Measurements from ENCODE around the gene TPD52L1. TPM values are rescaled to one million over a fixed set of nuclear protein-coding genes. Genes with fewer than 3 reads are reported as not detected.
A peak's percentile ranks its signal among the peaks of the same experiment; 100 is the strongest.
"Not testable (repeated sequence)": the region's sequence is repeated elsewhere in the genome, so short reads cannot be mapped to it uniquely, and the experiment has no call there.

The TPD52L1 gene
- polyA plus RNA-seq (ENCODE audit: insufficient read length in 4 of 4) = 100 to 1,000 TPM in 1 of 4 donors, 10 to 100 TPM in 2, 1 to 10 TPM in 1; 5.9 to 102 (median 87.0) TPM

- peak; percentile 46 to 73 (median 62) for DNase-seq (ENCODE audit: low read depth in 4 of 4, low spot score in 3 of 4)
Observed at GRCh38 chr6:125153391-125154117, at the start of gene TPD52L1. TPD52L1 (plus strand) TSS chr6:125153773; CDS start chr6:125153952, 179 bp downstream.

- no peak for DNase-seq (ENCODE audit: low read depth in 4 of 4, low spot score in 3 of 4)
Observed at GRCh38 chr6:125104425-125104824, 49.1 kb upstream of the TPD52L1 start.

GRCh38 chr6:125107048-125107447 lies 46.5 kb upstream of the TPD52L1 start:
- DNase-seq (ENCODE audit: low read depth in 4 of 4, low spot score in 3 of 4) = no peak

GRCh38 chr6:125107896-125108295 lies 45.7 kb upstream of the TPD52L1 start:
- DNase-seq (ENCODE audit: low read depth in 4 of 4, low spot score in 3 of 4) = no peak

GRCh38 chr6:125110056-125110455 lies 43.5 kb upstream of the TPD52L1 start:
- no peak for DNase-seq (ENCODE audit: low read depth in 4 of 4, low spot score in 3 of 4)

- no peak for DNase-seq (ENCODE audit: low read depth in 4 of 4, low spot score in 3 of 4)
Observed at GRCh38 chr6:125111219-125111983, 42.2 kb upstream of the TPD52L1 start.

- no peak for DNase-seq (ENCODE audit: low read depth in 4 of 4, low spot score in 3 of 4)
Observed at GRCh38 chr6:125112934-125113333, 40.6 kb upstream of the TPD52L1 start.

GRCh38 chr6:125114248-125114858 lies 39.2 kb upstream of the TPD52L1 start:
- DNase-seq (ENCODE audit: low read depth in 4 of 4, low spot score in 3 of 4) = peak in 2 of 4 donors; percentile 22 to 30

- no peak for DNase-seq (ENCODE audit: low read depth in 4 of 4, low spot score in 3 of 4)
Observed at GRCh38 chr6:125116170-125116569, 37.4 kb upstream of the TPD52L1 start.

GRCh38 chr6:125116710-125117109 lies 36.9 kb upstream of the TPD52L1 start:
- DNase-seq (ENCODE audit: low read depth in 4 of 4, low spot score in 3 of 4) = no peak

- no peak for DNase-seq (ENCODE audit: low read depth in 4 of 4, low spot score in 3 of 4)
Observed at GRCh38 chr6:125117818-125118217, 35.8 kb upstream of the TPD52L1 start.

GRCh38 chr6:125120054-125120590 lies 33.5 kb upstream of the TPD52L1 start:
- DNase-seq (ENCODE audit: low read depth in 4 of 4, low spot score in 3 of 4) = no peak

GRCh38 chr6:125121894-125122293 lies 31.7 kb upstream of the TPD52L1 start:
- DNase-seq (ENCODE audit: low read depth in 4 of 4, low spot score in 3 of 4) = no peak

- no peak for DNase-seq (ENCODE audit: low read depth in 4 of 4, low spot score in 3 of 4)
Observed at GRCh38 chr6:125123051-125123450, 30.5 kb upstream of the TPD52L1 start.

- no peak for DNase-seq (ENCODE audit: low read depth in 4 of 4, low spot score in 3 of 4)
Observed at GRCh38 chr6:125123468-125124048, 30.0 kb upstream of the TPD52L1 start.

GRCh38 chr6:125124049-125124669 lies 29.4 kb upstream of the TPD52L1 start:
- no peak for DNase-seq (ENCODE audit: low read depth in 4 of 4, low spot score in 3 of 4)

- not testable (repeated sequence) for DNase-seq (ENCODE audit: low read depth in 4 of 4, low spot score in 3 of 4)
Observed at GRCh38 chr6:125125856-125126255, 27.7 kb upstream of the TPD52L1 start.

- no peak for DNase-seq (ENCODE audit: low read depth in 4 of 4, low spot score in 3 of 4)
Observed at GRCh38 chr6:125129354-125129753, 24.2 kb upstream of the TPD52L1 start.

GRCh38 chr6:125132058-125132457 lies 21.5 kb upstream of the TPD52L1 start:
- no peak for DNase-seq (ENCODE audit: low read depth in 4 of 4, low spot score in 3 of 4)

GRCh38 chr6:125136378-125136777 lies 17.2 kb upstream of the TPD52L1 start:
- DNase-seq (ENCODE audit: low read depth in 4 of 4, low spot score in 3 of 4) = no peak
